T-helper 9 cell (primary cell): ENCODE measurements around the gene RNF167.

Experiments
- DNase-seq: peaks from one replicate; pipeline ENCODE4 v3.0.0-alpha.2; 2020

Gene RNF167

DNA sequence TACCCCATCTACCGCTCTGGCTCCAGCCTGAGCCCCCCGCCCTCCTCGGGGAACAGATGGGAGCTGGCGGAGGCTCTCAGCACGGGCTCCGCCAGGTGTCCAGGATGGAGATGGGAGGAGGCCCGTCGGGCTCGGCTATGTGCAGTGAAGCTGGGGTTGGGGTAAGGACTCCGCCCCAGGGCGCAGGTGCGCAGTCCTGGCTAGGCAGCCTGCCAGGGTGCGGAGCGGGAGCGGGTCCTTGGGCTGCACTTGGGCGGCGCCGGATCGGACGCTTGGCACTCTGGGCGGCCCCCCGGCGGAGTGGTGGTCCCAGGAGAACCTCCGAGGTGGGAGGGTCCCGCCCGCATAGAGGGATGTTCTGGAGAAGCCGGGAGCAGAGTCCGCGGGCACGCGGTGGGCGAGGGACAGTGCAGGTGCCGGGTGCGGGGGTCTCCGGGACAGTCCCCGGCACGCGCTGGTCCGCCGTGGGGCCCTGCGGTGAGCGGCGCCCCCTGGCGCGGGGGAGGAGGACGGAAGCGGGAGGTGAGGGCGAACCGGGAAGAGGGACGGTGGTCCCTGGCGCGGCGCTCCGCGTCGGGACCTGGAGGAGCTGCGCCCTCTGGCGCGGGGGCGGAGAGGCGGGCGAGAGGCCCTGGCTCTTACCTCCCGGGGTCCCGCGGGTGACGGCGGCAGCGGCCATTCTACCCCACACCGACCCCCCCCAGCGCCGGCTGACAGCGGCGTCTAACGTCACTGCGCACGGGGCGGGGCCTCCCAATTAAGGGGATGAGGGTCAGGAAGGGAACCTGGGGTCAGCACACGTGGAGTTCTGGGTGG, 47.1 kb downstream of the RNF167 start, which contains the start of gene CAMTA2:
TSS of gene CAMTA2 (minus strand) at position 725 of the 816 bp plus-strand sequence. CDS start 1,453 bp downstream, outside the sequence.
- DNase-seq, result peak; percentile 91

GRCh38 chr17:4987767-4988567, 47.9 kb downstream of the RNF167 start:
- no peak for DNase-seq

DNA sequence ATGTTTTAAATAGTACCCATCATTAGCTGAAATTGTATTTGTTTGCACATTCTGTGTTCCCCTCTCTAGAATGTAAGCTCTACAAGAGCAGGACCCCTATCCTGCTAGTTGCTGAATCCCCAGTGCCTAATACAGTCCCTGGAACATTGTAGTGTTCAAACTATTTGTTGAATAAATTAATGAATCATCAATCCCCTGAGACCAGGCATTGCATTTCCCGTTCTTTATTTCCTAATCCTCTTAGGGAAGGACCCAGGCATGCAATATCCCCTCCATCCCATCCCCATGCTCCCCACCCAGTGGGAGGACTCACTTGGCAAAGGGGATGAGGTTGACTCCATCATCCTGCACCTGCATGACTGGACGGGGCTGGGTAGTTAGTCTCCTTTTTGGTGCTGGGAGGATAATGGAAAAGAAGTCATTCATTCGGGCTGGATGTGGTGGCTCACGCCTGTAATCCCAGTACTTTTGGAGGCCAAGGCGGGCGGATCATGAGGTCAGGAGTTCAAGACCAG, 54.1 kb downstream of the RNF167 start:
- DNase-seq, result no peak
